SKM-1 (cell line): ENCODE results near the gene SDR39U1.

Experiments
- DNase-seq: peaks from one replicate; lab custom pipeline; 2025; ENCODE audit not compliant: unreplicated experiment; lab: John Stamatoyannopoulos, UW

The SDR39U1 gene

GRCh38 chr14:24430143-24430681 is 12.4 kb downstream of the SDR39U1 start:
- DNase-seq, result no peak

- peak; percentile 31 for DNase-seq
Measured at GRCh38 chr14:24429395-24430142, 13.0 kb downstream of the SDR39U1 start, which contains the start of the genes CBLN3 and KHNYN. CBLN3 (minus strand) TSS chr14:24429668; CDS start chr14:24429054, 614 bp downstream. KHNYN (plus strand) TSS chr14:24429954; CDS start chr14:24430731, 777 bp downstream.

GRCh38 chr14:24428628-24429394 is 13.8 kb downstream of the SDR39U1 start:
- DNase-seq, result no peak

GRCh38 chr14:24427537-24428508 is 14.8 kb downstream of the SDR39U1 start:
- no peak for DNase-seq

- DNase-seq, result no peak
Measured at GRCh38 chr14:24426912-24427536, 15.6 kb downstream of the SDR39U1 start.

- no peak for DNase-seq
Measured at GRCh38 chr14:24426150-24426911, 16.2 kb downstream of the SDR39U1 start.

- DNase-seq, result no peak
Measured at GRCh38 chr14:24425704-24426103, 16.9 kb downstream of the SDR39U1 start.

GRCh38 chr14:24422694-24423601 is 19.6 kb downstream of the SDR39U1 start:
- no peak for DNase-seq

GRCh38 chr14:24422261-24422660 is 20.3 kb downstream of the SDR39U1 start:
- no peak for DNase-seq

- DNase-seq, result no peak
Measured at GRCh38 chr14:24418492-24418873, 24.1 kb downstream of the SDR39U1 start.

- no peak for DNase-seq
Measured at GRCh38 chr14:24417832-24418491, 24.6 kb downstream of the SDR39U1 start.

- DNase-seq, result no peak
Measured at GRCh38 chr14:24416932-24417619, 25.5 kb downstream of the SDR39U1 start.

GRCh38 chr14:24416254-24416931 is 26.2 kb downstream of the SDR39U1 start:
- no peak for DNase-seq

GRCh38 chr14:24415421-24416253 is 26.9 kb downstream of the SDR39U1 start:
- no peak for DNase-seq

- no peak for DNase-seq
Measured at GRCh38 chr14:24414732-24415420, 27.7 kb downstream of the SDR39U1 start.
